Measurements from ENCODE around the gene NPIPB6.

DNA sequence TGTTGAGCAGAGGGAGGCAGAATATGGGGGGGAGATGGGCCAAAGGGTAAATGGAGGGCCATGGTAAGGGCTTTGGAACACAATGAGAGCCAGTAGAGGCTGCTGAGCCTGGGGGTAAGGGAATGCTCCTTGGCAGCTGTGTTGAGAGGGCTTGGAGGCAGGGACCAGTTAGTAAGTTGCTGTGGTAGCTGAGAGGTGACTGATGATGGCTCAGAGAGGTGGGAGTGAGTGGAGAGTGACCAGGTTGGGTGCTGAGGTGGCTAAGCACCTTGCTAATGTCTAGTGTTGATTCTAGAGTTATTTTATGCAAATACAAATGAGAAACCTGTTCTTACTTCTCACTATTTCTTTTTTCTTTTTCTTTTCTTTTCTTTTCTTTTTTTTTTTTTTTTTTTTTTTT lies 60.2 kb downstream of the NPIPB6 start:
- TF ChIP-seq, protein P1, sequence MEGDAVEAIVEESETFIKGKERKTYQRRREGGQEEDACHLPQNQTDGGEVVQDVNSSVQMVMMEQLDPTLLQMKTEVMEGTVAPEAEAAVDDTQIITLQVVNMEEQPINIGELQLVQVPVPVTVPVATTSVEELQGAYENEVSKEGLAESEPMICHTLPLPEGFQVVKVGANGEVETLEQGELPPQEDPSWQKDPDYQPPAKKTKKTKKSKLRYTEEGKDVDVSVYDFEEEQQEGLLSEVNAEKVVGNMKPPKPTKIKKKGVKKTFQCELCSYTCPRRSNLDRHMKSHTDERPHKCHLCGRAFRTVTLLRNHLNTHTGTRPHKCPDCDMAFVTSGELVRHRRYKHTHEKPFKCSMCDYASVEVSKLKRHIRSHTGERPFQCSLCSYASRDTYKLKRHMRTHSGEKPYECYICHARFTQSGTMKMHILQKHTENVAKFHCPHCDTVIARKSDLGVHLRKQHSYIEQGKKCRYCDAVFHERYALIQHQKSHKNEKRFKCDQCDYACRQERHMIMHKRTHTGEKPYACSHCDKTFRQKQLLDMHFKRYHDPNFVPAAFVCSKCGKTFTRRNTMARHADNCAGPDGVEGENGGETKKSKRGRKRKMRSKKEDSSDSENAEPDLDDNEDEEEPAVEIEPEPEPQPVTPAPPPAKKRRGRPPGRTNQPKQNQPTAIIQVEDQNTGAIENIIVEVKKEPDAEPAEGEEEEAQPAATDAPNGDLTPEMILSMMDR (IDR thresholded peaks at IDR 0.05), result no peak
- TF ChIP-seq POLR2A (IDR thresholded peaks at IDR 0.05), result no peak

Measured in ovary (tissue), 3 donors.